Mesenteric fat pad (tissue), 1 donor: ENCODE results near the gene CTSF. TPM values are rescaled to one million over a fixed set of nuclear protein-coding genes. Genes with fewer than 3 reads are reported as not detected.
"Not testable (repeated sequence)": the region's sequence is repeated elsewhere in the genome, so short reads cannot be mapped to it uniquely, and the experiment has no call there.

Source experiments
- DNase-seq: peaks from one replicate; pipeline ENCODE4 v3.0.0-alpha.2; 2020; ENCODE audit warnings: low spot score
- long read RNA-seq: library from polyadenylated mRNA; unstranded; transcript quantifications from one replicate; pipeline ENCODE4 v2.0.0, GENCODE V29; 2020
- total RNA-seq: library from RNA; stranded (reverse); fragmentation: NEBNext Ultra II Directional; extraction: Animal tissue kit (Norgen Biotek cat#: 25700); gene quantifications from one replicate; pipeline ENCODE4 v1.2.1, GENCODE V29; 2021
- donor health status: DM: yes; HTN: yes; CAD: no.

CTSF gene
- total RNA-seq, result 44.2 TPM
- long read RNA-seq, transcript CTSF-201 (13 exons, 2,035 nt), result major isoform, 161 of 208 reads
- long read RNA-seq, partial matches to known transcripts, result 32 of 208 reads
- long read RNA-seq, other reads (novel, unspliced or antisense), result 15 of 208 reads

- DNase-seq, result peak; percentile 94
These were observed at the start of gene CTSF for GRCh38 chr11:66568124-66568916. TSS of gene CTSF (minus strand) at chr11:66568606. CDS start at chr11:66568486, 120 bp downstream.

- peak; percentile 93 for DNase-seq
These were observed 48.9 kb upstream of the CTSF start for GRCh38 chr11:66617155-66617834.

GRCh38 chr11:66616379-66617154 lies 48.2 kb upstream of the CTSF start, which contains the start of gene RBM14:
TSS of gene RBM14 (plus strand) at chr11:66616630. CDS start at chr11:66616721, 91 bp downstream.
- peak; percentile 99 for DNase-seq

- DNase-seq, result no peak
These were observed 45.7 kb upstream of the CTSF start for GRCh38 chr11:66614073-66614472.

- DNase-seq, result no peak
These were observed 44.1 kb upstream of the CTSF start for GRCh38 chr11:66612458-66612857.

GRCh38 chr11:66609721-66610617 lies 41.6 kb upstream of the CTSF start:
- no peak for DNase-seq

- no peak for DNase-seq
These were observed 38.9 kb upstream of the CTSF start for GRCh38 chr11:66607126-66607834.

GRCh38 chr11:66606608-66607007 lies 38.2 kb upstream of the CTSF start:
- not testable (repeated sequence) for DNase-seq

GRCh38 chr11:66604155-66604554 lies 35.7 kb upstream of the CTSF start:
- DNase-seq, result no peak

- DNase-seq, result no peak
These were observed 34.7 kb upstream of the CTSF start for GRCh38 chr11:66603072-66603471.

GRCh38 chr11:66600631-66601233 lies 32.3 kb upstream of the CTSF start:
- DNase-seq, result no peak

GRCh38 chr11:66600219-66600618 lies 31.8 kb upstream of the CTSF start:
- no peak for DNase-seq

GRCh38 chr11:66598993-66599392 lies 30.6 kb upstream of the CTSF start:
- no peak for DNase-seq

- no peak for DNase-seq
These were observed 27.0 kb upstream of the CTSF start for GRCh38 chr11:66595245-66595904.

GRCh38 chr11:66593650-66594049 lies 25.2 kb upstream of the CTSF start:
- no peak for DNase-seq

- no peak for DNase-seq
These were observed 24.9 kb upstream of the CTSF start for GRCh38 chr11:66593303-66593635.

GRCh38 chr11:66592457-66593302 lies 24.3 kb upstream of the CTSF start, which contains the start of the genes CCDC87 and CCS:
TSS of gene CCDC87 (minus strand) at chr11:66593063. CDS start at chr11:66593015, 48 bp downstream.
TSS of gene CCS (plus strand) at chr11:66593185. CDS start at chr11:66593262, 77 bp downstream.
- peak; percentile 100 for DNase-seq

GRCh38 chr11:66591175-66591574 lies 22.8 kb upstream of the CTSF start:
- no peak for DNase-seq
